Colonic mucosa (tissue), 4 donors: ENCODE data around the gene PTS. TPM values are rescaled to one million over a fixed set of nuclear protein-coding genes. Genes with fewer than 3 reads are reported as not detected.

Experiments
- DNase-seq: peaks from one replicate; pipeline ENCODE4 v3.0.0-alpha.2; 2020
- H3K27ac ChIP-seq: fragments of 200-600 bp; one replicate; pipeline ENCODE4 v1.8.0; 2021
- H3K27me3 ChIP-seq: fragments of 200-600 bp; one replicate; pipeline ENCODE4 v1.8.0; 2021
- H3K36me3 ChIP-seq: fragments of 200-600 bp; one replicate; pipeline ENCODE4 v1.8.0; 2021
- H3K4me1 ChIP-seq: fragments of 200-600 bp; one replicate; pipeline ENCODE4 v1.8.0; 2021; ENCODE audit warnings: mild to moderate bottlenecking
- H3K4me3 ChIP-seq: fragments of 200-600 bp; one replicate; pipeline ENCODE4 v1.8.0; 2021
- H3K9ac ChIP-seq, 2 donors: one replicate each; pipeline ENCODE4 v1.7.0; 2013; ENCODE audit warnings: control low read depth in 2 of 2, low read depth in 2 of 2, low read length in 2 of 2
- H3K9me3 ChIP-seq: fragments of 200-600 bp; one replicate; pipeline ENCODE4 v1.8.0; 2021
- CTCF ChIP-seq: fragments of 200-600 bp; IDR thresholded peaks from one replicate; pipeline ENCODE4 v1.8.0; 2022; ENCODE audit warnings: antibody characterized with exemption, mild to moderate bottlenecking
- intact Hi-C: fragments of 100-400 bp; cut with DNase I; formaldehyde crosslinking; loops from one replicate; pipeline ENCODE4 v1.14.1; 2022
- total RNA-seq, 2 donors: library from RNA; stranded (reverse); fragmentation: NEBNext Ultra II Directional in 1 of 2; extraction: Animal tissue kit (Norgen Biotek cat#: 25700) in 1 of 2; gene quantifications; one replicate each; pipeline ENCODE4 v1.2.1, GENCODE V29; 2021
- donor health status: healthy.
- donor health status: DM: no; HTN: no; CAD: no.
- donor health status: DM: no; HTN: no; CAD: no.

Gene PTS
- total RNA-seq, 2 donors from 2014 or later = 33.3 to 34.6 TPM

- no peaks in the 10 kb centered on the region for H3K4me1 ChIP-seq
- intact Hi-C loops = no loop called here
- H3K9ac ChIP-seq = no peak overlapping the region
- no peak overlapping the region for H3K27ac ChIP-seq
- no peaks in the 10 kb centered on the region for H3K9me3 ChIP-seq
- H3K4me3 ChIP-seq = no peak overlapping the region
- H3K27me3 ChIP-seq = no peaks in the 10 kb centered on the region
- DNase-seq = no peak
- no peak for TF ChIP-seq CTCF
- no peaks in the 10 kb centered on the region for H3K36me3 ChIP-seq
Measured at GRCh38 chr11:112269139-112269538, 42.9 kb downstream of the PTS start.

DNA sequence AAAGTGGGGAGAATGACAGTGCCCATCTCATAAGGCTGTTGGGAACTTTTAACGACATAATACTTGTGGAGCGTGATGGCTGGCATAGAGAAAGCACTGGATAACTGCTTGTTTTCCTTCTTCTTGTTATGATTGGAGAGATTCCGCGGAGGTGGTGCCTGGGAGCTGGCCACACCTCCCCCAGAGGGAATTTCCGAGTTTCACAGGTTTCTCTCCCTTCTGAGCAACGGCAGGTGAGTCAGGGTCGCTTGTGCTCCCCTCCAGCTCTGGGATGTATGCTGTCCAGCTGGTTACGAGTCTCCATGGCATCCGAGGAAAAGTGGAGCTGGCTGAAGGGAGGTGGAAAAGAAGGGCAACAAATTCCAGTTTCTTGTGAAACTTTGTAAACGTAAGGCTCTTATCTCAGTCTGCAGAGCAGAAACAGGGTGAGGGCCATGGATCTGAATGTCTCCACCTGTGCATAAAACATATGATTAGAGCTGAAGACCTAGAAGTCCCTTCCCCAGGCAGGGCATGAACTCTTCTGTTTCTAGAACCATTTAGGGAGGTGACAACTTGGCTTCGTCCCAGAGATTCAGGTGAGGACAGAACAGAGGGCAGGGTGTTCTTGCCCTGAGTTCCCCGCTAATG lies 44.4 kb downstream of the PTS start:
- peak overlapping the region; percentile 9 for H3K4me3 ChIP-seq
- H3K9me3 ChIP-seq = no peaks in the 10 kb centered on the region
- H3K27ac ChIP-seq = no peak overlapping the region
- no peaks in the 10 kb centered on the region for H3K36me3 ChIP-seq
- H3K27me3 ChIP-seq = no peaks in the 10 kb centered on the region
- TF ChIP-seq CTCF = no peak
- no peaks in the 10 kb centered on the region for H3K4me1 ChIP-seq
- no peak for DNase-seq
- H3K9ac ChIP-seq = no peak overlapping the region
- intact Hi-C loops = no loop called here

GRCh38 chr11:112271242-112271641 lies 45.0 kb downstream of the PTS start:
- H3K4me3 ChIP-seq = peak overlapping the region; percentile 9

DNA sequence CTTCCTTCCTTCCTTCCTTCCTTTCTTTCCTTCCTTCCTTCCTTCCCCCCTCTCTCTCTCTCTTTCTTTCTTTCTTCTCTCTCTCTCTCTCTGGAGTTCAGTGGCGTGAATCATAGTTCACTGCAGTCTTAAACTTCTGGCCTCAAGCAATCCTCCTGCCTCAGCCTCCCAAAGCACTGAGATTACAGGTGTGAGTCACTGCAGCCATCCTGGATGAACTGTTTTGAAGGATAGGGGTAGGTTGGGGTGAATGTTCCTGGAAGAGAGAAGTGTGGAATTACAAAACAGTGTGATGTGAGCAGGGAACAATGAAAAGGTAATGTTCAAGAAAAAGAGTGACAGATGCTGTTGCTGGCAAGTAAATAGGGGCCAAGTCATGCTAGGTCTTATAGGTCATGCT lies 46.8 kb downstream of the PTS start:
- TF ChIP-seq CTCF = no peak
- Histone ChIP-seq H3K4me1 (no peaks in the 10 kb centered on the region), H3K9me3 (no peaks in the 10 kb centered on the region), H3K9ac (no peak overlapping the region), H3K4me3 (no peak overlapping the region), H3K27ac (no peak overlapping the region), H3K36me3 (no peaks in the 10 kb centered on the region), H3K27me3 (no peaks in the 10 kb centered on the region)
- intact Hi-C loops = no loop called here
- DNase-seq = no peak

More at GRCh38 chr11:112271242-112271641, 45.0 kb downstream of the PTS start:
- Histone ChIP-seq H3K9me3 (no peaks in the 10 kb centered on the region), H3K27ac (no peak overlapping the region), H3K9ac (no peak overlapping the region), H3K27me3 (no peaks in the 10 kb centered on the region), H3K36me3 (no peaks in the 10 kb centered on the region), H3K4me1 (no peaks in the 10 kb centered on the region)
- no peak for TF ChIP-seq CTCF
- DNase-seq = no peak
- intact Hi-C loops = no loop called here

GRCh38 chr11:112274007-112274783 lies 48.0 kb downstream of the PTS start:
- Histone ChIP-seq H3K9me3 (no peaks in the 10 kb centered on the region), H3K4me1 (no peaks in the 10 kb centered on the region), H3K27me3 (no peaks in the 10 kb centered on the region), H3K9ac (no peak overlapping the region), H3K36me3 (no peaks in the 10 kb centered on the region), H3K4me3 (no peak overlapping the region), H3K27ac (no peak overlapping the region)
- DNase-seq = no peak
- TF ChIP-seq CTCF = no peak
- intact Hi-C loops = no loop called here
